ENCODE results near the gene CDKAL1.

Gene CDKAL1

GRCh38 chr6:20805021-20805420 is 270.8 kb downstream of the CDKAL1 start:
- H3K4me3 ChIP-seq (replicated peaks; ENCODE audit: low read depth, low read length), result no peak overlapping the region
- DNase-seq (ENCODE audit: extremely low read depth, insufficient read length), result no peak
- H3K36me3 ChIP-seq (ENCODE audit: control insufficient read depth, insufficient read depth, low read length), result no peaks in the 10 kb centered on the region
- no peaks in the 10 kb centered on the region for H3K27me3 ChIP-seq (replicated peaks; ENCODE audit: control insufficient read depth, insufficient read depth, low read length)
- TF ChIP-seq CTCF (IDR thresholded peaks at IDR 0.05; ENCODE audit: insufficient read depth, low read length, poor library complexity, severe bottlenecking), result no peak

- H3K27me3 ChIP-seq (replicated peaks; ENCODE audit: control insufficient read depth, insufficient read depth, low read length), result no peaks in the 10 kb centered on the region
Observed at GRCh38 chr6:20806669-20807068, 272.4 kb downstream of the CDKAL1 start.

GRCh38 chr6:20808439-20808838 is 274.2 kb downstream of the CDKAL1 start:
- Histone ChIP-seq H3K36me3 (ENCODE audit: control insufficient read depth, insufficient read depth, low read length) (no peaks in the 10 kb centered on the region), H3K4me3 (replicated peaks; ENCODE audit: low read depth, low read length) (no peak overlapping the region), H3K27me3 (replicated peaks; ENCODE audit: control insufficient read depth, insufficient read depth, low read length) (no peaks in the 10 kb centered on the region)
- no peak for DNase-seq (ENCODE audit: extremely low read depth, insufficient read length)
- no peak for TF ChIP-seq CTCF (IDR thresholded peaks at IDR 0.05; ENCODE audit: insufficient read depth, low read length, poor library complexity, severe bottlenecking)

More at GRCh38 chr6:20806669-20807068, 272.4 kb downstream of the CDKAL1 start:
- DNase-seq (ENCODE audit: extremely low read depth, insufficient read length), result no peak
- no peaks in the 10 kb centered on the region for H3K36me3 ChIP-seq (ENCODE audit: control insufficient read depth, insufficient read depth, low read length)
- TF ChIP-seq CTCF (IDR thresholded peaks at IDR 0.05; ENCODE audit: insufficient read depth, low read length, poor library complexity, severe bottlenecking), result no peak
- H3K4me3 ChIP-seq (replicated peaks; ENCODE audit: low read depth, low read length), result no peak overlapping the region

- DNase-seq (ENCODE audit: extremely low read depth, insufficient read length), result no peak
Observed at GRCh38 chr6:20808924-20809323, 274.7 kb downstream of the CDKAL1 start.

GRCh38 chr6:20810727-20811108 is 276.5 kb downstream of the CDKAL1 start:
- no peak for TF ChIP-seq CTCF (IDR thresholded peaks at IDR 0.05; ENCODE audit: insufficient read depth, low read length, poor library complexity, severe bottlenecking)
- H3K36me3 ChIP-seq (ENCODE audit: control insufficient read depth, insufficient read depth, low read length), result no peaks in the 10 kb centered on the region
- no peaks in the 10 kb centered on the region for H3K27me3 ChIP-seq (replicated peaks; ENCODE audit: control insufficient read depth, insufficient read depth, low read length)
- DNase-seq (ENCODE audit: extremely low read depth, insufficient read length), result no peak
- no peak overlapping the region for H3K4me3 ChIP-seq (replicated peaks; ENCODE audit: low read depth, low read length)

More at GRCh38 chr6:20808924-20809323, 274.7 kb downstream of the CDKAL1 start:
- Histone ChIP-seq H3K4me3 (replicated peaks; ENCODE audit: low read depth, low read length) (no peak overlapping the region), H3K27me3 (replicated peaks; ENCODE audit: control insufficient read depth, insufficient read depth, low read length) (no peaks in the 10 kb centered on the region), H3K36me3 (ENCODE audit: control insufficient read depth, insufficient read depth, low read length) (no peaks in the 10 kb centered on the region)
- TF ChIP-seq CTCF (IDR thresholded peaks at IDR 0.05; ENCODE audit: insufficient read depth, low read length, poor library complexity, severe bottlenecking), result no peak

GRCh38 chr6:20811109-20811761 is 277.0 kb downstream of the CDKAL1 start:
- Histone ChIP-seq H3K27me3 (replicated peaks; ENCODE audit: control insufficient read depth, insufficient read depth, low read length) (no peaks in the 10 kb centered on the region), H3K36me3 (ENCODE audit: control insufficient read depth, insufficient read depth, low read length) (no peaks in the 10 kb centered on the region), H3K4me3 (replicated peaks; ENCODE audit: low read depth, low read length) (no peak overlapping the region)
- no peak for DNase-seq (ENCODE audit: extremely low read depth, insufficient read length)
- TF ChIP-seq CTCF (IDR thresholded peaks at IDR 0.05; ENCODE audit: insufficient read depth, low read length, poor library complexity, severe bottlenecking), result no peak
